Lower lobe of right lung (tissue), 2 donors: ENCODE measurements around the gene KCNJ9. TPM values are rescaled to one million over a fixed set of nuclear protein-coding genes. Genes with fewer than 3 reads are reported as not detected.
"Not testable (repeated sequence)": the region's sequence is repeated elsewhere in the genome, so short reads cannot be mapped to it uniquely, and the experiment has no call there.

ENCODE experiments used
- ATAC-seq, 2 donors: fragments of 200-7000 bp; cut with Tn5 transposase; one replicate each; pipeline ENCODE4 v1.9.1; 2020 to 2022; ENCODE audit warnings: mild to moderate bottlenecking in 2 of 2, moderate library complexity in 2 of 2
- DNase-seq: peaks from one replicate; pipeline ENCODE4 v3.0.0-alpha.2; 2020
- H3K27ac ChIP-seq: fragments of 200-600 bp; one replicate; pipeline ENCODE4 v1.8.0; 2022
- H3K27me3 ChIP-seq: fragments of 200-600 bp; one replicate; pipeline ENCODE4 v1.8.0; 2022; ENCODE audit warnings: low read depth
- H3K36me3 ChIP-seq: fragments of 200-600 bp; one replicate; pipeline ENCODE4 v1.8.0; 2022; ENCODE audit warnings: mild to moderate bottlenecking
- H3K4me1 ChIP-seq: fragments of 200-600 bp; one replicate; pipeline ENCODE4 v1.8.0; 2022
- H3K4me3 ChIP-seq: fragments of 200-600 bp; one replicate; pipeline ENCODE4 v1.8.0; 2022; ENCODE audit warnings: mild to moderate bottlenecking
- H3K9me3 ChIP-seq: fragments of 200-600 bp; one replicate; pipeline ENCODE4 v1.8.0; 2022
- CTCF ChIP-seq: fragments of 200-600 bp; IDR thresholded peaks from one replicate; pipeline ENCODE4 v1.8.0; 2022; ENCODE audit warnings: antibody characterized with exemption, mild to moderate bottlenecking
- intact Hi-C: fragments of 100-400 bp; cut with DNase I; formaldehyde crosslinking; loops from one replicate; pipeline ENCODE4 v1.11.0; 2022
- total RNA-seq: library from RNA; stranded (reverse); fragmentation: NEBNext Ultra II Directional; extraction: Animal tissue kit (Norgen Biotek cat#: 25700); gene quantifications from one replicate; pipeline ENCODE4 v1.2.1, GENCODE V29; 2021
- donor health status: DM: no; HTN: yes; CAD: no; lungs with severe emphysema.

KCNJ9 gene
- total RNA-seq, 1 donor from 2014 or later: not detected

GRCh38 chr1:160108888-160109662 lies 27.7 kb downstream of the KCNJ9 start:
- Histone ChIP-seq H3K27me3 (peaks cover 4% of the 10 kb centered on the region), H3K4me1 (no peaks in the 10 kb centered on the region), H3K36me3 (no peaks in the 10 kb centered on the region), H3K9me3 (no peaks in the 10 kb centered on the region), H3K27ac (no peak overlapping the region), H3K4me3 (no peak overlapping the region)
- peak; percentile 52 for TF ChIP-seq CTCF
- intact Hi-C loops: no loop called here
- ATAC-seq (peak in 1 of 2 donors; percentile 33), DNase-seq (no peak)

- intact Hi-C loops: no loop called here
- no peak overlapping the region for H3K27ac ChIP-seq
- no peaks in the 10 kb centered on the region for H3K9me3 ChIP-seq
- H3K4me1 ChIP-seq: no peaks in the 10 kb centered on the region
- H3K36me3 ChIP-seq: no peaks in the 10 kb centered on the region
- no peak for ATAC-seq
- H3K27me3 ChIP-seq: peaks cover 4% of the 10 kb centered on the region
- DNase-seq: no peak
- no peak for TF ChIP-seq CTCF
- H3K4me3 ChIP-seq: no peak overlapping the region
Observed at GRCh38 chr1:160109686-160110085, 28.3 kb downstream of the KCNJ9 start.

- H3K4me1 ChIP-seq, H3K36me3 ChIP-seq, H3K27ac ChIP-seq, DNase-seq, ATAC-seq, H3K27me3 ChIP-seq, H3K9me3 ChIP-seq, intact Hi-C loops, H3K4me3 ChIP-seq: not testable (repeated sequence)
Observed at GRCh38 chr1:160111462-160111861, 30.1 kb downstream of the KCNJ9 start.

- TF ChIP-seq CTCF: no peak
- DNase-seq (no peak), ATAC-seq (no peak)
- Histone ChIP-seq H3K36me3 (no peaks in the 10 kb centered on the region), H3K4me3 (no peak overlapping the region), H3K27ac (no peak overlapping the region), H3K9me3 (no peaks in the 10 kb centered on the region), H3K27me3 (peaks cover 6% of the 10 kb centered on the region), H3K4me1 (no peaks in the 10 kb centered on the region)
- intact Hi-C loops: no loop called here
Observed at GRCh38 chr1:160112357-160112756, 31.0 kb downstream of the KCNJ9 start.

GRCh38 chr1:160113407-160113806 lies 32.1 kb downstream of the KCNJ9 start:
- no peak for TF ChIP-seq CTCF
- Histone ChIP-seq H3K4me3 (no peak overlapping the region), H3K4me1 (no peaks in the 10 kb centered on the region), H3K27ac (no peak overlapping the region), H3K27me3 (peaks cover 9% of the 10 kb centered on the region), H3K36me3 (no peaks in the 10 kb centered on the region), H3K9me3 (no peaks in the 10 kb centered on the region)
- ATAC-seq (no peak), DNase-seq (no peak)
- intact Hi-C loops: no loop called here

GRCh38 chr1:160114085-160114484 lies 32.7 kb downstream of the KCNJ9 start:
- Histone ChIP-seq H3K9me3 (no peaks in the 10 kb centered on the region), H3K36me3 (no peaks in the 10 kb centered on the region), H3K4me1 (no peaks in the 10 kb centered on the region), H3K27me3 (peaks cover 9% of the 10 kb centered on the region), H3K27ac (no peak overlapping the region), H3K4me3 (no peak overlapping the region)
- DNase-seq (no peak), ATAC-seq (no peak)
- intact Hi-C loops: no loop called here
- no peak for TF ChIP-seq CTCF
